IPS-15b (cell line): Measurements from ENCODE around the gene ACOD1.
"Not testable (repeated sequence)": the region's sequence is repeated elsewhere in the genome, so short reads cannot be mapped to it uniquely, and the experiment has no call there.

Experiments used
- H3K27me3 ChIP-seq: one replicate; pipeline ENCODE4 v1.6.1; 2013; ENCODE audit warnings: low read length; ENCODE audit not compliant: control insufficient read depth, insufficient read depth
- H3K36me3 ChIP-seq: one replicate; pipeline ENCODE4 v1.6.1; 2013; ENCODE audit warnings: low read length; ENCODE audit not compliant: control insufficient read depth, insufficient read depth
- H3K4me1 ChIP-seq: one replicate; pipeline ENCODE4 v1.6.1; 2013; ENCODE audit warnings: mild to moderate bottlenecking, low read length; ENCODE audit not compliant: control insufficient read depth, insufficient read depth
- H3K4me3 ChIP-seq: one replicate; pipeline ENCODE4 v1.5.1; 2013; ENCODE audit warnings: low read depth, low read length
- H3K9ac ChIP-seq: one replicate; pipeline ENCODE4 v1.6.1; 2013; ENCODE audit warnings: low read depth, mild to moderate bottlenecking, low read length
- H3K9me3 ChIP-seq: one replicate; pipeline ENCODE4 v1.6.1; 2013; ENCODE audit warnings: mild to moderate bottlenecking, low read length; ENCODE audit not compliant: control insufficient read depth, insufficient read depth

The ACOD1 gene

DNA sequence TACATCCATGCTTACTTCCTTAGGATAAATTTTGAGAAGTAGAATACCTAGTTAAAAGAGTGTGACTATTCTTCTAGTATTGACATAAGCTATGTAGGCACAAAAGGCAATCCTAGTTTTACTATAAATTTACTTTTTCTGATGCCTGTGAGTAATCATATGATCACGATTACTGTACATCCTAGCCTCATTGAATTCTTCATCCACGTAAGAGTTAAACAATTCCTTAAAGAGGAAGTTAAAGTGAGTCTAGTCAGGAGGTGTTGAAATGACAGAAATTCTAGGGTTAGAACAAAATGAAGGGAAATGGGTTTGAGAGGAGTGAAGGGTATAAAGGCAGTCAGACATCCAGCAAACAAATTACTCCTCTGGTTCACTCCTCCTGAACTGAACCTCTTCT is at the start of gene ACOD1:
TSS of gene ACOD1 (plus strand) at position 363 of the 400 bp plus-strand sequence. CDS start 48 bp downstream, outside the sequence.
- Histone ChIP-seq H3K4me3 (no peak within 1 kb of the TSS), H3K36me3 (no peaks in the 10 kb centered on the region), H3K4me1 (no peaks in the 10 kb centered on the region), H3K9ac (no peak within 1 kb of the TSS), H3K27me3 (no peaks in the 10 kb centered on the region), H3K9me3 (no peaks in the 10 kb centered on the region)

DNA sequence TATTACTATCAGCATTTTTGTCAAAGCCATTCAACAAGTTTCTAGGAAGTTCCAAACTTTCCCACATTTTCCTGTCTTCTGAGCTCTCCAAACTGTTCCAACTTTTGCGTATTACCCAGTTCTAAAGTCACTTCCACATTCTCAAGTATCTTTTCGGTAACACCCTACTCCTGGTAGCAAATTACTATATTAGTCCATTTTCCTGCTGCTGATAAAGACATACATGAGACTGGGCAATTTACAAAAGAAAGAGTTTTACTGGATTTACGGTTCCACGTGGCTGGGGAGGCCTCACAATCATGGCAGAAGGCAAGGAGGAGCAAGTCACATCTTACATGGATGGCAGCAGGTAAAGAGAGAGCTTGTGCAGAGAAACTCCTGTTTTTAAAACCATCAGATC is 49.2 kb upstream of the ACOD1 start:
- H3K36me3 ChIP-seq, H3K27me3 ChIP-seq, H3K9me3 ChIP-seq, H3K4me1 ChIP-seq, H3K4me3 ChIP-seq, H3K9ac ChIP-seq: not testable (repeated sequence)

DNA sequence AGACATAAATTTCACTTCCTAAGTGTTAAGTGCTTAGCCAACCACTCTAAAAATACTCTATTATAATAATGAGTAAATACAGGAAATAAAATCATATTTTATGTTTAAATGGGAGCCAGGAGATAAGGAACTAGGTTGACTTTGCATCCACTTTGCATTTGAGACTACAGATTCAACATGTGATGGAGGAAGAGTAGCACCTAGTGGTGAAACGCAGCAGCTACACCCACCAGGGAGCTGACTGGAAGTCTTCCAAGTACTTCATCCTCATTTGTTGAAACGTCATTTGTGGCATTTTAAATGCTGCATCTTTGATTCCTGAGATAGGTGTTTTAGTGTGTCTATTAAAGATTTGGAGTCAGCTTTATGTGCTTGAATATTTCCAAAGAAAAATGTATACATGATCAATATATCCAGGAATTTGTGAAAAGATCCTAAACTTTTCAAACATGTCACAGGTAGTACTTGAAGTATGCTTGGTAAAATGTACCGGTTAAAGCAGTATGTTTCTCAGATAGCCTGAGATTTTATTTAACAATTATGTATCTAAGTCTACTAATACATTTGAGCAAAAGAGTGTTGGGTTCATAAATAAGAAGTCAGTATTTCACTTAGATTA is 44.7 kb upstream of the ACOD1 start:
- Histone ChIP-seq H3K4me3 (no peak overlapping the region), H3K9ac (no peak overlapping the region), H3K9me3 (no peaks in the 10 kb centered on the region), H3K27me3 (no peaks in the 10 kb centered on the region), H3K4me1 (no peaks in the 10 kb centered on the region), H3K36me3 (no peaks in the 10 kb centered on the region)

DNA sequence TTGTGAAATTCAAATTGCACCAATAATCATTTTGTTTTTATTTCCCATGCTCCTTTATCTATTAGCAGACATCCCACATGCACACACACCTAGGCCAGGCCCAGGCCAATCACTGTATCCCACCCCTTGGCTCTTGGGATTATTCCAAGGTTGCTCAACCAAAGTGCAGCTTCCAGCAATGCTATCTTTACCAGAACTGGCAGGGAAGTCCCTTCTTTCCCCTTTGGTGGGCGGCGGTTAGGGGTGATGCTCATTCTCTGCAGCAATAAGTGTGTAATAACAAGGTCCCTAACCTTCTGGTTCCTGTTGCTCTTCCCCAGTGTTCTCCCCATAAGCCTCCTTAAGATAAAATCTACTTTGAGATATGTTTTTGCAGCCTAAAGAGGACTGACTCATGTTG is 43.8 kb upstream of the ACOD1 start:
- no peak overlapping the region for H3K9ac ChIP-seq
- no peak overlapping the region for H3K4me3 ChIP-seq
- no peaks in the 10 kb centered on the region for H3K27me3 ChIP-seq
- no peaks in the 10 kb centered on the region for H3K9me3 ChIP-seq
- no peaks in the 10 kb centered on the region for H3K4me1 ChIP-seq
- H3K36me3 ChIP-seq: no peaks in the 10 kb centered on the region

DNA sequence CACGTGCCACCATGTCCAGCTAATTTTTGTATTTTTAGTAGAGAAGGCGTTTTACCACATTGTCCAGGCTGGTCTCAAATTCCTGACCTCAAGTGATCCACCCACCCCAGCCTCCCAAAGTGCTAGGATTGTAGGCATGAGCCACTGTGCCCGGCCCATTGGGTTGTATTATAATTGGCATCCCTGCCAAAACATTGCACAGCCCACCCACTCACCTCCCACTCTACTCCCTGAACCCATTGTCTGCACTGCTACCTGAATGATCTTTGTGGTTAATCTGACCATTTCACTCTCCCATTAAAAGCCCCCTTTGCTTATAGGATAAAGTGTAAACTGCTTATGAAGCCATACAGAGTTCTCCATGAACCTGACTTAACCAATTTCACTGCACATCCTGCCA is 35.8 kb upstream of the ACOD1 start:
- Histone ChIP-seq H3K4me1 (no peaks in the 10 kb centered on the region), H3K36me3 (no peaks in the 10 kb centered on the region), H3K4me3 (no peak overlapping the region), H3K9me3 (no peaks in the 10 kb centered on the region), H3K27me3 (no peaks in the 10 kb centered on the region), H3K9ac (no peak overlapping the region)

DNA sequence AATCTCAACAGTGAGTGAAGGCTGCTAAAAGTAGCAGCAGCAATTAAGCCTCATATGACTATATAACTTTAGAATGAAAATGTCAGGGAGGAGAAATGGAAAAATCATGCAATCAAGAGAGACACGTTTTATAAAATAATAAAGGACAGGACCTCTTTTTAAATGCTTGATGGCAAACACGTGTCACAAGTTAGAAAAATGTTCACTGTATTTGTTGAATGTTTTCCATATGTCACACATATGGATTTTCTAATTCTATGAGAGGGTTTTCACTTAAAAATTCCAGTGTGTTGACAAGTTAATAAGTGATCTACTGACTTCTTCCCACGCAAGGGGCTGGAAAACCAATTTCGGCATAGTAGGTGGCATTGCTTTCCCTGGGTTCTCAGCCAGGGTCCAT is 34.4 kb upstream of the ACOD1 start:
- H3K27me3 ChIP-seq: no peaks in the 10 kb centered on the region
- no peaks in the 10 kb centered on the region for H3K9me3 ChIP-seq
- no peak overlapping the region for H3K4me3 ChIP-seq
- H3K9ac ChIP-seq: no peak overlapping the region
- H3K36me3 ChIP-seq: no peaks in the 10 kb centered on the region
- no peaks in the 10 kb centered on the region for H3K4me1 ChIP-seq

DNA sequence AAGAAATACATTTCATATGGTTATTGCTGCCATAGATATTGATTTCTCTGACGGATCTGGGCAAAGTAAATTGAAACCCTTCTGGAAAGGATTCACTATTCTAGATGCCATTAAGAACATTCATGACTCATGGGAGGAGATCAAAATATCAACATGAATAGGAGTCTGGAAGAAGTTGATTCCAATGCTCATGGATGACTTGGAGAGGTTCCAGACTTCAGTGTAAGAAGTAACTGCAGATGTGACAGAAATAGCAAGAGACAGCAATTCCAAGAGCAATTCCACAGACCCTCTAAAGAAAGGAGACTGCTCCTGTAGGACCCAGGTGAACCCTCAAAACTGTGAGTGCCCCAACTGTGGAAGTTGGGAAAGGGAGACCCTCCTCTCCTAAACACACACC is 31.2 kb upstream of the ACOD1 start:
- no peaks in the 10 kb centered on the region for H3K27me3 ChIP-seq
- H3K9ac ChIP-seq: no peak overlapping the region

DNA sequence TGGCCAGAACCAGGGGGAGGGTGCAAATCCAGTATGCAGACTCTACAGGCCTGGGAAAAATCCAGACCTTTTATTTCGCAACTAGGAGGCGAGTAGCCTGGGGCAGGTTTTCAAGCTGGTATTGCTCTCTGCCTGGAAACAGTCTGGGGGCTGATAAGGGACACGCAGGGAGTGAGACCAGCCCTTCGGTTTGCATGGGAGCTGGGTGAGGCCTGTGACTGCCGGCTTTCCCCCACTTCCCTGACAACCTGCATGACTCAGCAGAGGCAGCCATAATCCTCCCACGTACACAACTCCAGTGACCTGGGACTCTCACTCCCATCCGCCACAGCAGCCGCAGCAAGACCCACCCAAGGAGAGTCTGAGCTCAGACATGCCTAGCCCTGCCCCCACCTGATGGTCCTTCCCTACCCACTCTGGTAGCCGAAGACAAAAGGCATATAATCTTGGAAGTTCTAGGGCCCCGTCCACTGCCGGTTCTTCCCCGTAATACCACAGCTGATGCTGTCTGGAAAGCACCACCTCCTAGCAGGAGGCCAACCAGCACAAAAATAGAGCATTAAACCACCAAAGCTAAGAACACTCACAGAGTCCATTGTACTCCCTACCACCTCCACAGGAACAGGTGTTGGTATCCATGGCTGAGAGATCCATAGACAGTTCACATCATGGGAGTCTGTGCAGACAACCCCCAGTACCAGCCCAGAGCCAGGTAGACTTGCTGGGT is 30.4 kb upstream of the ACOD1 start:
- H3K9me3 ChIP-seq, H3K4me1 ChIP-seq, H3K9ac ChIP-seq, H3K36me3 ChIP-seq, H3K27me3 ChIP-seq, H3K4me3 ChIP-seq: not testable (repeated sequence)

More for the DNA sequence above, 31.2 kb upstream of the ACOD1 start:
- no peak overlapping the region for H3K4me3 ChIP-seq
- H3K9me3 ChIP-seq: no peaks in the 10 kb centered on the region
- H3K36me3 ChIP-seq: no peaks in the 10 kb centered on the region
- H3K4me1 ChIP-seq: no peaks in the 10 kb centered on the region

DNA sequence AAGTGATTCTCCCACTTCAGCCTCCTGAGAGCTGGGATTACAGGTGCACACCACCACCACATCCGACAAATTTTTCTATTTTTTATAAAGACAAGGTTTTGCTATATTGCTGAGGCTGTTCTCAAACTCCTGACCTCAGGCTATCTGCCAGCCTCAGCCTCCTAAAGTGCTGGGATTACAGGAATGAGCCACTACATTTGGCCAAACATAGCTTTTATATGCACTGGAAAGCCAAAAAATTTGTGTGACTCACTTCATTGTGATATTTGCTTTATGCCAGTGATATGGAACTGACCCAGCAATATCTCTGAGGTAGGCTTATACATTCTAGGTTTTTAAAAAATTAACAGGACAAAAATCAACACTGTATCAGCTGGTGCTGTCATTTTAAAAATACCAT is 26.8 kb upstream of the ACOD1 start:
- Histone ChIP-seq H3K9me3 (no peaks in the 10 kb centered on the region), H3K4me1 (no peaks in the 10 kb centered on the region), H3K36me3 (no peaks in the 10 kb centered on the region), H3K27me3 (no peaks in the 10 kb centered on the region), H3K9ac (no peak overlapping the region), H3K4me3 (no peak overlapping the region)

DNA sequence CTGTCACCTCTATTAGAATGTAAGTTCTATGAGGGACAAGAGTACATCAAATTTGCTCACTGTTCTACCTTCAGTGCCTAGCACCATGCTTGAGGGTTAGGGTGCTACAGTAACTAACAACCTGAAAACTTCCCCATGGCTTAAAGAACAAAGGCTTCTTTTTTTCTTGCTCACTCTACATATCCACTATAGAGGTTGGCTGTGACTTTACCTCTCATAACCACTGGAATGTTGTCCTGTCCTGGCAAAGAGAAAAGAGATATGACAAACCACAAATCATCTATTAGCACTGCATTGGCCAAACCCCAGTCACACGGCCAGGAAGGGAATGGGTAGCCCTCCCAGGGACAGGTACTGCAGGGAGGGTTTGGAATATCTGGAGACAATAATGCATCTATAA is 23.2 kb upstream of the ACOD1 start:
- Histone ChIP-seq H3K27me3 (no peaks in the 10 kb centered on the region), H3K4me1 (no peaks in the 10 kb centered on the region), H3K36me3 (no peaks in the 10 kb centered on the region), H3K9ac (no peak overlapping the region), H3K4me3 (no peak overlapping the region), H3K9me3 (no peaks in the 10 kb centered on the region)

DNA sequence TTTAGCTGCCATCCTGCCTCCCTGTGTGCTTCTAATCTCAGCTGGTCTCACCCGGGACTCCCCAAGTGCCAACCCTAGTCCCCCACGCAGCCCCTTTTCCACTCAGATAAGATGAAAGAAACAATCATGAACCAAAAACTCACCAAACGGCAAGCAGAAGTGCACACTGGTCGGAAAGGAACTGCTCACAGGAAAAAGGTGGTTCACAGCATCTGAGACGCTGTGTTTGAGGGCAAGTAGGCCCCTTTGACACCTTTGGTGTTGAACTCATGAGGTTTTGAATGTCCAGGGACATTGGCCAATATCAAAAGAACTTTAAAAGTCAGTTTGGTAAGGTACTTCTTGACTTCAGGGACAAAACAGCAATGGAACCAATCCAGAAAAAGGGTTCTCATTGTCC is 20.4 kb upstream of the ACOD1 start:
- Histone ChIP-seq H3K4me3 (no peak overlapping the region), H3K36me3 (no peaks in the 10 kb centered on the region), H3K9me3 (no peaks in the 10 kb centered on the region), H3K27me3 (no peaks in the 10 kb centered on the region), H3K9ac (no peak overlapping the region), H3K4me1 (no peaks in the 10 kb centered on the region)

DNA sequence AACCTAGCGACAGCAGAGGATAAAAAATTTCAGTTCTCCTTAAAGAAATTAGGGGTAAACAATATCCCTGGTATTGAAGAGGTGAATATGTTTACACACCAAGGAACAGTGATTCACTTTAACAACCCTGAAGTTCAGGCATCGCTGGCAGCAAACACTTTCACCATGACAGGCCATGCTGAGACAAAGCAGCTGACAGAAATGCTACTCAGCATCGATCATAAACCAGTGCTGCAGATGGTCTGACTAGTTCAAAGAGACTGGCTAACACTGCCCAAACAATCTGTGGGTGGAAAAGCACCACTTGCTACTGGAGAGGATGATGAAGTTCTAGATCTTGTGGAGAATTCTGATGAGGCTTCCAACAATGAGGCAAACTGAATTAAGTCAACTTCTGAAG is 19.9 kb upstream of the ACOD1 start:
- Histone ChIP-seq H3K9me3 (no peaks in the 10 kb centered on the region), H3K9ac (no peak overlapping the region), H3K4me3 (no peak overlapping the region), H3K4me1 (no peaks in the 10 kb centered on the region), H3K36me3 (no peaks in the 10 kb centered on the region), H3K27me3 (no peaks in the 10 kb centered on the region)
